Measurements from ENCODE around the gene SERPINI2. TPM values are rescaled to one million over a fixed set of nuclear protein-coding genes. Genes with fewer than 3 reads are reported as not detected.

Gene SERPINI2
- total RNA-seq, 3 donors from 2014 or later, result 1.6 TPM; not detected in 2

GRCh38 chr3:167451282-167451681 lies 22.6 kb downstream of the SERPINI2 start:
- Histone ChIP-seq H3K36me3 (no peaks in the 10 kb centered on the region), H3K27ac (no peak overlapping the region), H3K4me3 (no peak overlapping the region), H3K27me3 (no peaks in the 10 kb centered on the region), H3K4me1 (no peaks in the 10 kb centered on the region), H3K9me3 (no peaks in the 10 kb centered on the region)
- no peak for TF ChIP-seq CTCF (IDR thresholded peaks at IDR 0.05)
- no peak for TF ChIP-seq POLR2AphosphoS5 (IDR thresholded peaks at IDR 0.05)
- TF ChIP-seq POLR2A (IDR thresholded peaks at IDR 0.05), result no peak
- no peak for DNase-seq (ENCODE audit: low spot score in 2 of 2)
- intact Hi-C loops (cut with DNase I; ENCODE audit: low total_unique reads), result no loop called here

GRCh38 chr3:167450675-167451074 lies 23.2 kb downstream of the SERPINI2 start:
- intact Hi-C loops (cut with DNase I; ENCODE audit: low total_unique reads), result no loop called here
- Histone ChIP-seq H3K27ac (no peak overlapping the region), H3K4me3 (no peak overlapping the region), H3K9me3 (no peaks in the 10 kb centered on the region), H3K4me1 (no peaks in the 10 kb centered on the region), H3K36me3 (no peaks in the 10 kb centered on the region), H3K27me3 (no peaks in the 10 kb centered on the region)
- TF ChIP-seq POLR2A (IDR thresholded peaks at IDR 0.05) (no peak), CTCF (IDR thresholded peaks at IDR 0.05) (no peak), POLR2AphosphoS5 (IDR thresholded peaks at IDR 0.05) (no peak)
- DNase-seq (ENCODE audit: low spot score in 2 of 2), result no peak

- no peaks in the 10 kb centered on the region for H3K4me1 ChIP-seq
- no peaks in the 10 kb centered on the region for H3K36me3 ChIP-seq
- TF ChIP-seq CTCF (IDR thresholded peaks at IDR 0.05) (no peak), POLR2A (IDR thresholded peaks at IDR 0.05) (no peak), POLR2AphosphoS5 (IDR thresholded peaks at IDR 0.05) (no peak)
- no peak overlapping the region for H3K27ac ChIP-seq
- no peaks in the 10 kb centered on the region for H3K27me3 ChIP-seq
- no peak overlapping the region for H3K4me3 ChIP-seq
- intact Hi-C loops (cut with DNase I; ENCODE audit: low total_unique reads), result no loop called here
- no peak for DNase-seq (ENCODE audit: low spot score in 2 of 2)
- H3K9me3 ChIP-seq, result no peaks in the 10 kb centered on the region
These were observed 23.6 kb downstream of the SERPINI2 start for GRCh38 chr3:167450195-167450594.

- Histone ChIP-seq H3K27ac (no peak overlapping the region), H3K27me3 (no peaks in the 10 kb centered on the region), H3K36me3 (no peaks in the 10 kb centered on the region), H3K9me3 (no peaks in the 10 kb centered on the region), H3K4me3 (no peak overlapping the region), H3K4me1 (no peaks in the 10 kb centered on the region)
- TF ChIP-seq POLR2A (IDR thresholded peaks at IDR 0.05) (no peak), POLR2AphosphoS5 (IDR thresholded peaks at IDR 0.05) (no peak), CTCF (IDR thresholded peaks at IDR 0.05) (no peak)
- intact Hi-C loops (cut with DNase I; ENCODE audit: low total_unique reads), result no loop called here
- no peak for DNase-seq (ENCODE audit: low spot score in 2 of 2)
These were observed 28.4 kb downstream of the SERPINI2 start for GRCh38 chr3:167445491-167445890.

- no peak for TF ChIP-seq POLR2AphosphoS5 (IDR thresholded peaks at IDR 0.05)
- no peak for TF ChIP-seq CTCF (IDR thresholded peaks at IDR 0.05)
- TF ChIP-seq POLR2A (IDR thresholded peaks at IDR 0.05), result no peak
- H3K4me3 ChIP-seq, result no peak overlapping the region
- H3K36me3 ChIP-seq, result no peaks in the 10 kb centered on the region
- H3K27me3 ChIP-seq, result no peaks in the 10 kb centered on the region
- no peak overlapping the region for H3K27ac ChIP-seq
- no peak for DNase-seq (ENCODE audit: low spot score in 2 of 2)
- H3K4me1 ChIP-seq, result no peaks in the 10 kb centered on the region
- peaks cover 0 to 8% of the 10 kb centered on the region in 2 donors for H3K9me3 ChIP-seq
- intact Hi-C loops (cut with DNase I; ENCODE audit: low total_unique reads), result no loop called here
These were observed 32.6 kb downstream of the SERPINI2 start for GRCh38 chr3:167441256-167441655.

Measured in breast epithelium (tissue), 4 donors.